Prostate gland (tissue), 2 donors: Measurements from ENCODE around the gene MMP14.

Experiments used
- CTCF ChIP-seq, 4 experiments: fragments of 200-600 bp in 2 of 4; fragments of 450-650 bp in 2 of 4; sonication (generic) in 2 of 4; IDR thresholded peaks; 1 replicate in 3 of 4; 2 replicates in 1 of 4; pipeline ENCODE4 v1.5.1; 2016 to 2019; ENCODE audit warnings: antibody characterized with exemption in 4 of 4, mild to moderate bottlenecking in 2 of 4, moderate library complexity in 2 of 4
- POLR2A ChIP-seq: fragments of 450-650 bp; IDR thresholded peaks from one replicate; pipeline ENCODE4 v1.6.1; 2016; ENCODE audit warnings: antibody characterized with exemption, mild to moderate bottlenecking

- TF ChIP-seq POLR2A (no peak), CTCF (IDR thresholded peaks at IDR 0.05) (no peak)
These were observed 34.7 kb upstream of the MMP14 start for GRCh38 chr14:22801716-22802115.
